ENCODE measurements around the gene PSMA2.

Gene PSMA2

GRCh38 chr7:42931834-42932651 lies at the start of gene PSMA2, which contains the start of gene MRPL32:
PSMA2 (minus strand) TSS chr7:42932174; CDS start chr7:42932158, 16 bp downstream.
MRPL32 (plus strand) TSS chr7:42932376; CDS start chr7:42932387, 11 bp downstream.
- peak; percentile 90 to 93 for DNase-seq

- DNase-seq = no peak
Observed at GRCh38 chr7:42981601-42982000, 49.6 kb upstream of the PSMA2 start.

GRCh38 chr7:42980514-42980913 lies 48.5 kb upstream of the PSMA2 start:
- DNase-seq = no peak

- no peak for DNase-seq
Observed at GRCh38 chr7:42980084-42980483, 48.1 kb upstream of the PSMA2 start.

GRCh38 chr7:42978496-42978895 lies 46.5 kb upstream of the PSMA2 start:
- DNase-seq = no peak

GRCh38 chr7:42976371-42976770 lies 44.4 kb upstream of the PSMA2 start:
- DNase-seq = no peak

- DNase-seq = no peak
Observed at GRCh38 chr7:42972699-42973500, 40.9 kb upstream of the PSMA2 start.

GRCh38 chr7:42967391-42967790 lies 35.4 kb upstream of the PSMA2 start:
- no peak for DNase-seq

GRCh38 chr7:42964849-42965805 lies 33.2 kb upstream of the PSMA2 start:
- DNase-seq = no peak

GRCh38 chr7:42964293-42964692 lies 32.3 kb upstream of the PSMA2 start:
- DNase-seq = no peak

GRCh38 chr7:42961170-42961569 lies 29.2 kb upstream of the PSMA2 start:
- DNase-seq = no peak

GRCh38 chr7:42960762-42961161 lies 28.8 kb upstream of the PSMA2 start:
- no peak for DNase-seq

GRCh38 chr7:42959549-42959948 lies 27.6 kb upstream of the PSMA2 start:
- DNase-seq = no peak

- no peak for DNase-seq
Observed at GRCh38 chr7:42956062-42956461, 24.1 kb upstream of the PSMA2 start.

GRCh38 chr7:42953994-42954393 lies 22.0 kb upstream of the PSMA2 start:
- no peak for DNase-seq

GRCh38 chr7:42952328-42952727 lies 20.4 kb upstream of the PSMA2 start:
- no peak for DNase-seq

GRCh38 chr7:42950417-42950816 lies 18.4 kb upstream of the PSMA2 start:
- DNase-seq = no peak

- DNase-seq = no peak
Observed at GRCh38 chr7:42947521-42947920, 15.5 kb upstream of the PSMA2 start.

GRCh38 chr7:42946627-42946950 lies 14.6 kb upstream of the PSMA2 start:
- DNase-seq = no peak

- DNase-seq = no peak
Observed at GRCh38 chr7:42945821-42946626, 14.1 kb upstream of the PSMA2 start.

GRCh38 chr7:42940985-42941847 lies 9.2 kb upstream of the PSMA2 start:
- peak; percentile 74 to 80 for DNase-seq
